GM12892 (cell line): ENCODE measurements around the gene KRTAP19-5.

Source experiments
- POLR2A ChIP-seq: IDR thresholded peaks from 2 replicates; pipeline ENCODE4 v1.6.1; 2011; ENCODE audit warnings: low read depth, low read length, control low read depth
- POLR2AphosphoS5 ChIP-seq: IDR thresholded peaks from 2 replicates; pipeline ENCODE4 v1.6.1; 2011; ENCODE audit warnings: low read depth, low read length, control low read depth

GRCh38 chr21:30463713-30464112 is 38.2 kb downstream of the KRTAP19-5 start:
- TF ChIP-seq POLR2AphosphoS5: no peak
- TF ChIP-seq POLR2A: no peak
